ENCODE data around the gene G3BP1.

Gene G3BP1

DNA sequence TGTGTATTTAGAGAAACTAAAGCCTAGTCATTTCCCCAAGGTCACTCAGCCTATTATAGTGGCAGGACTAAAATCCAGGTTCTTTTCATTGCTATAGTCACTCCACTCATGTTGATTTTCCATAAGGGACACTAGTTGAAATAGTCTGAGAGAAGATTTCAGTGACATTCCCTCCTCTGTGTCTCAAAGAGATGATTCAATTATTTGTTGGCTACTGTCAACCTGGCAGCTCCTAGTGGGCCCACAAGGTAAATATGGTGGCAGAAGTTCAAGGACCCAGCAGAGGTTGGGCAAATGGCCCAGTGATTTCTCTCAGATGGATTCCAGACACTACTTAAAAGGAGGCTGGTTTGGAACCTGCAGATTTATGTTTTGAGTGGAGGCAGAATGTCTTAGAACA, 48.1 kb downstream of the G3BP1 start:
- H2BK120ac ChIP-seq (ENCODE audit: low read depth, low read length), result no peak overlapping the region
- no peaks in the 10 kb centered on the region for H3K27me3 ChIP-seq (ENCODE audit: control insufficient read depth in 1 of 2, insufficient read depth in 1 of 2, low read length in 2 of 2)
- no peak overlapping the region for H3K4ac ChIP-seq (ENCODE audit: low read depth in 1 of 2, low read length in 2 of 2)
- H3K79me1 ChIP-seq (replicated peaks; ENCODE audit: low read length, poor library complexity, severe bottlenecking), result peaks cover 10% of the 10 kb centered on the region
- no peak overlapping the region for H2AFZ ChIP-seq (ENCODE audit: low read depth, low read length)
- peaks cover 0 to 31% of the 10 kb centered on the region in 2 experiments for H3K36me3 ChIP-seq (ENCODE audit: control insufficient read depth in 1 of 2, insufficient read depth in 2 of 2, low read depth in 1 of 2, low read length in 2 of 2)
- H4K8ac ChIP-seq (ENCODE audit: low read length), result no peak overlapping the region
- no peak overlapping the region for H3K27ac ChIP-seq (ENCODE audit: low read length, poor library complexity, severe bottlenecking)
- H2BK15ac ChIP-seq (ENCODE audit: low read depth, poor library complexity, severe bottlenecking), result no peak overlapping the region
- no peak overlapping the region for H2BK5ac ChIP-seq (ENCODE audit: low read depth, low read length, poor library complexity, severe bottlenecking)
- no peak overlapping the region for H3K18ac ChIP-seq (ENCODE audit: low read depth in 1 of 2, low read length in 2 of 2)
- H3K4me1 ChIP-seq (ENCODE audit: control insufficient read depth, insufficient read depth, low read depth, low read length), result peaks cover 2% of the 10 kb centered on the region
- no peak overlapping the region for H3K23ac ChIP-seq (ENCODE audit: low read length in 2 of 2)
- no peak overlapping the region for H3K4me2 ChIP-seq (ENCODE audit: low read length, poor library complexity, severe bottlenecking)
- no peak overlapping the region for H3K4me3 ChIP-seq (ENCODE audit: insufficient read depth in 1 of 2, low read depth in 1 of 2, low read length in 2 of 2)
- H3K9ac ChIP-seq (ENCODE audit: low read length), result no peak overlapping the region
- no peak overlapping the region for H4K91ac ChIP-seq (ENCODE audit: low read length)
- no peaks in the 10 kb centered on the region for H3K9me3 ChIP-seq (ENCODE audit: control insufficient read depth, low read length)
- no peak for DNase-seq
- H2AK5ac ChIP-seq (ENCODE audit: low read length, severe bottlenecking), result no peak overlapping the region
- H2BK12ac ChIP-seq (ENCODE audit: low read length in 2 of 2), result no peak overlapping the region
- H3K14ac ChIP-seq (ENCODE audit: low read length in 2 of 2), result no peak overlapping the region

- WGBS, result 98% methylated on average over 2 of the region's 3 CpGs
- H2BK12ac ChIP-seq (ENCODE audit: low read length in 2 of 2), result no peak overlapping the region
- no peak overlapping the region for H3K4ac ChIP-seq (ENCODE audit: low read depth in 1 of 2, low read length in 2 of 2)
- no peaks in the 10 kb centered on the region for H3K9me3 ChIP-seq (ENCODE audit: control insufficient read depth, low read length)
- no peak overlapping the region for H2AFZ ChIP-seq (ENCODE audit: low read depth, low read length)
- H3K4me3 ChIP-seq (ENCODE audit: insufficient read depth in 1 of 2, low read depth in 1 of 2, low read length in 2 of 2), result no peak overlapping the region
- H4K8ac ChIP-seq (ENCODE audit: low read length), result no peak overlapping the region
- no peak overlapping the region for H3K27ac ChIP-seq (ENCODE audit: low read length, poor library complexity, severe bottlenecking)
- H3K18ac ChIP-seq (ENCODE audit: low read depth in 1 of 2, low read length in 2 of 2), result no peak overlapping the region
- H2BK15ac ChIP-seq (ENCODE audit: low read depth, poor library complexity, severe bottlenecking), result no peak overlapping the region
- no peak for DNase-seq
- no peak overlapping the region for H2BK5ac ChIP-seq (ENCODE audit: low read depth, low read length, poor library complexity, severe bottlenecking)
- peaks cover 0 to 27% of the 10 kb centered on the region in 2 experiments for H3K36me3 ChIP-seq (ENCODE audit: control insufficient read depth in 1 of 2, insufficient read depth in 2 of 2, low read depth in 1 of 2, low read length in 2 of 2)
- no peak overlapping the region for H3K23ac ChIP-seq (ENCODE audit: low read length in 2 of 2)
- peaks cover 7% of the 10 kb centered on the region for H3K79me1 ChIP-seq (replicated peaks; ENCODE audit: low read length, poor library complexity, severe bottlenecking)
- no peak overlapping the region for H4K91ac ChIP-seq (ENCODE audit: low read length)
- no peak overlapping the region for H3K14ac ChIP-seq (ENCODE audit: low read length in 2 of 2)
- no peak overlapping the region for H3K9ac ChIP-seq (ENCODE audit: low read length)
- H3K27me3 ChIP-seq (ENCODE audit: control insufficient read depth in 1 of 2, insufficient read depth in 1 of 2, low read length in 2 of 2), result no peaks in the 10 kb centered on the region
- H2BK120ac ChIP-seq (ENCODE audit: low read depth, low read length), result no peak overlapping the region
- no peak overlapping the region for H2AK5ac ChIP-seq (ENCODE audit: low read length, severe bottlenecking)
- H3K4me2 ChIP-seq (ENCODE audit: low read length, poor library complexity, severe bottlenecking), result no peak overlapping the region
- peaks cover 2% of the 10 kb centered on the region for H3K4me1 ChIP-seq (ENCODE audit: control insufficient read depth, insufficient read depth, low read depth, low read length)
These were observed 48.5 kb downstream of the G3BP1 start for GRCh38 chr5:151820271-151820670.

DNA sequence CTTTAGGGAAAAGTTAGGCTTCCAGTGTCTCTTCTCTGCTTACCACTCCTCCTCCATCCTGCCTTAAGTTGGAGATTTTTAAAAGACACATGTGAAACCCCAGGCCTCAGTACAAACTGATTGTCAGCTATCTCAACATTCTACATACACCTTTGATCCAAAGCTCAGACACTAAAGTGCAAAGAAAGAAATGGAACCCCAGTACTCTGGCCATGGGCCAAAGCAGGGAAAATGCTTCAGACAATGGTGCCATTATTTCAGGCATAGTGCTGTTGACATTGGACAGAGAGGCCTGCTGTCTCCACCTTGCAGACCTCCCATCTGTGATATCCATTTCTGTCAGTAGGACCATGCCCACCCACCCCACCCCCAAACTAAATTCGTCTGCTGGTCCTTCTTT, 49.1 kb downstream of the G3BP1 start:
- Histone ChIP-seq H3K4me2 (ENCODE audit: low read length, poor library complexity, severe bottlenecking) (no peak overlapping the region), H3K9ac (ENCODE audit: low read length) (no peak overlapping the region), H4K91ac (ENCODE audit: low read length) (no peak overlapping the region), H2AK5ac (ENCODE audit: low read length, severe bottlenecking) (no peak overlapping the region), H3K9me3 (ENCODE audit: control insufficient read depth, low read length) (no peaks in the 10 kb centered on the region), H3K23ac (ENCODE audit: low read length in 2 of 2) (no peak overlapping the region), H3K79me1 (replicated peaks; ENCODE audit: low read length, poor library complexity, severe bottlenecking) (peaks cover 3% of the 10 kb centered on the region), H2BK120ac (ENCODE audit: low read depth, low read length) (no peak overlapping the region), H3K36me3 (ENCODE audit: control insufficient read depth in 1 of 2, insufficient read depth in 2 of 2, low read depth in 1 of 2, low read length in 2 of 2) (peaks cover 0 to 23% of the 10 kb centered on the region in 2 experiments), H3K4ac (ENCODE audit: low read depth in 1 of 2, low read length in 2 of 2) (no peak overlapping the region), H2BK12ac (ENCODE audit: low read length in 2 of 2) (no peak overlapping the region), H2BK5ac (ENCODE audit: low read depth, low read length, poor library complexity, severe bottlenecking) (no peak overlapping the region), H2BK15ac (ENCODE audit: low read depth, poor library complexity, severe bottlenecking) (no peak overlapping the region), H4K8ac (ENCODE audit: low read length) (no peak overlapping the region), H3K27me3 (ENCODE audit: control insufficient read depth in 1 of 2, insufficient read depth in 1 of 2, low read length in 2 of 2) (no peaks in the 10 kb centered on the region), H3K27ac (ENCODE audit: low read length, poor library complexity, severe bottlenecking) (no peak overlapping the region), H3K4me1 (ENCODE audit: control insufficient read depth, insufficient read depth, low read depth, low read length) (peaks cover 2% of the 10 kb centered on the region), H3K14ac (ENCODE audit: low read length in 2 of 2) (no peak overlapping the region), H3K18ac (ENCODE audit: low read depth in 1 of 2, low read length in 2 of 2) (no peak overlapping the region), H3K4me3 (ENCODE audit: insufficient read depth in 1 of 2, low read depth in 1 of 2, low read length in 2 of 2) (no peak overlapping the region), H2AFZ (ENCODE audit: low read depth, low read length) (no peak overlapping the region)
- 100% methylated on average over 1 of the region's 1 CpG for WGBS
- no peak for DNase-seq

GRCh38 chr5:151822141-151822540, 50.4 kb downstream of the G3BP1 start:
- H4K8ac ChIP-seq (ENCODE audit: low read length), result no peak overlapping the region
- H3K4me1 ChIP-seq (ENCODE audit: control insufficient read depth, insufficient read depth, low read depth, low read length), result peaks cover 2% of the 10 kb centered on the region
- no peaks in the 10 kb centered on the region for H3K79me1 ChIP-seq (replicated peaks; ENCODE audit: low read length, poor library complexity, severe bottlenecking)
- WGBS, result 92% methylated on average over 2 of the region's 4 CpGs
- H3K23ac ChIP-seq (ENCODE audit: low read length in 2 of 2), result no peak overlapping the region
- H2BK12ac ChIP-seq (ENCODE audit: low read length in 2 of 2), result no peak overlapping the region
- H4K91ac ChIP-seq (ENCODE audit: low read length), result no peak overlapping the region
- no peak overlapping the region for H3K4me2 ChIP-seq (ENCODE audit: low read length, poor library complexity, severe bottlenecking)
- no peak overlapping the region for H2BK120ac ChIP-seq (ENCODE audit: low read depth, low read length)
- H3K36me3 ChIP-seq (ENCODE audit: control insufficient read depth in 1 of 2, insufficient read depth in 2 of 2, low read depth in 1 of 2, low read length in 2 of 2), result peaks cover 0 to 11% of the 10 kb centered on the region in 2 experiments
- no peak overlapping the region for H3K18ac ChIP-seq (ENCODE audit: low read depth in 1 of 2, low read length in 2 of 2)
- H3K27me3 ChIP-seq (ENCODE audit: control insufficient read depth in 1 of 2, insufficient read depth in 1 of 2, low read length in 2 of 2), result no peaks in the 10 kb centered on the region
- no peak overlapping the region for H3K4me3 ChIP-seq (ENCODE audit: insufficient read depth in 1 of 2, low read depth in 1 of 2, low read length in 2 of 2)
- no peak overlapping the region for H3K9ac ChIP-seq (ENCODE audit: low read length)
- no peak overlapping the region for H2BK5ac ChIP-seq (ENCODE audit: low read depth, low read length, poor library complexity, severe bottlenecking)
- H3K14ac ChIP-seq (ENCODE audit: low read length in 2 of 2), result no peak overlapping the region
- no peak overlapping the region for H3K27ac ChIP-seq (ENCODE audit: low read length, poor library complexity, severe bottlenecking)
- no peak overlapping the region for H3K4ac ChIP-seq (ENCODE audit: low read depth in 1 of 2, low read length in 2 of 2)
- H2AK5ac ChIP-seq (ENCODE audit: low read length, severe bottlenecking), result no peak overlapping the region
- H2BK15ac ChIP-seq (ENCODE audit: low read depth, poor library complexity, severe bottlenecking), result no peak overlapping the region
- no peak overlapping the region for H2AFZ ChIP-seq (ENCODE audit: low read depth, low read length)
- DNase-seq, result no peak
- no peaks in the 10 kb centered on the region for H3K9me3 ChIP-seq (ENCODE audit: control insufficient read depth, low read length)

All from mesenchymal stem cell (in vitro differentiated cells and primary cell).